Colonic mucosa (tissue), 4 donors: ENCODE results near the gene PHACTR1. TPM values are rescaled to one million over a fixed set of nuclear protein-coding genes. Genes with fewer than 3 reads are reported as not detected.
"Not testable (repeated sequence)": the region's sequence is repeated elsewhere in the genome, so short reads cannot be mapped to it uniquely, and the experiment has no call there.

Experiments used
- DNase-seq: peaks from one replicate; pipeline ENCODE4 v3.0.0-alpha.2; 2020
- H3K27ac ChIP-seq: fragments of 200-600 bp; one replicate; pipeline ENCODE4 v1.8.0; 2021
- H3K27me3 ChIP-seq: fragments of 200-600 bp; one replicate; pipeline ENCODE4 v1.8.0; 2021
- H3K36me3 ChIP-seq: fragments of 200-600 bp; one replicate; pipeline ENCODE4 v1.8.0; 2021
- H3K4me1 ChIP-seq: fragments of 200-600 bp; one replicate; pipeline ENCODE4 v1.8.0; 2021; ENCODE audit warnings: mild to moderate bottlenecking
- H3K4me3 ChIP-seq: fragments of 200-600 bp; one replicate; pipeline ENCODE4 v1.8.0; 2021
- H3K9ac ChIP-seq, 2 donors: one replicate each; pipeline ENCODE4 v1.7.0; 2013; ENCODE audit warnings: control low read depth in 2 of 2, low read depth in 2 of 2, low read length in 2 of 2
- H3K9me3 ChIP-seq: fragments of 200-600 bp; one replicate; pipeline ENCODE4 v1.8.0; 2021
- CTCF ChIP-seq: fragments of 200-600 bp; IDR thresholded peaks from one replicate; pipeline ENCODE4 v1.8.0; 2022; ENCODE audit warnings: antibody characterized with exemption, mild to moderate bottlenecking
- intact Hi-C: fragments of 100-400 bp; cut with DNase I; formaldehyde crosslinking; loops from one replicate; pipeline ENCODE4 v1.14.1; 2022
- total RNA-seq, 2 donors: library from RNA; stranded (reverse); fragmentation: NEBNext Ultra II Directional in 1 of 2; extraction: Animal tissue kit (Norgen Biotek cat#: 25700) in 1 of 2; gene quantifications; one replicate each; pipeline ENCODE4 v1.2.1, GENCODE V29; 2021
- donor health status: healthy.
- donor health status: DM: no; HTN: no; CAD: no.
- donor health status: DM: no; HTN: no; CAD: no.

Gene PHACTR1
- total RNA-seq, 2 donors from 2014 or later, result 1.7 to 2.2 TPM

DNA sequence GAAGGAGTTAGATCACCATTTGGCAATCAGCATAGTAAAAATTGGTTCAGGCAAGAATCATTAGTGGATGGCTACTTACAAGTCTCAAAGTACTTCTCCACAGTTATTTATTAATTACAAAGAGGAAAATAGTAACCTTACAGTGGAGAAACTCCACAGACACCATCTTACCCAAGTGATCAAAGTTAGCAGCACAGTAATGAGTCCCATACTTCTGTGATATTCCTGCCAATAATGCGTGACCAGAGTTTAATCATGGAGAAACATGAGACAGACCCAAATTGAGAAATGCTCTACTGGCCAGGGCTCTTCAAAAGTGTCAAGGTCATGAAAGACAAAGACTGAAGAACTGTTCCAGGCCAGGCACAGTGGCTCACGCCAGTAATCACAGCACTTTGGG, 602.3 kb downstream of the PHACTR1 start:
- TF ChIP-seq CTCF, result no peak
- no peaks in the 10 kb centered on the region for H3K36me3 ChIP-seq
- no peak overlapping the region for H3K27ac ChIP-seq
- H3K9me3 ChIP-seq, result no peaks in the 10 kb centered on the region
- H3K9ac ChIP-seq, result no peak overlapping the region
- H3K4me1 ChIP-seq, result no peaks in the 10 kb centered on the region
- H3K27me3 ChIP-seq, result no peaks in the 10 kb centered on the region
- intact Hi-C loops, result no loop called here
- no peak overlapping the region for H3K4me3 ChIP-seq
- DNase-seq, result no peak

DNA sequence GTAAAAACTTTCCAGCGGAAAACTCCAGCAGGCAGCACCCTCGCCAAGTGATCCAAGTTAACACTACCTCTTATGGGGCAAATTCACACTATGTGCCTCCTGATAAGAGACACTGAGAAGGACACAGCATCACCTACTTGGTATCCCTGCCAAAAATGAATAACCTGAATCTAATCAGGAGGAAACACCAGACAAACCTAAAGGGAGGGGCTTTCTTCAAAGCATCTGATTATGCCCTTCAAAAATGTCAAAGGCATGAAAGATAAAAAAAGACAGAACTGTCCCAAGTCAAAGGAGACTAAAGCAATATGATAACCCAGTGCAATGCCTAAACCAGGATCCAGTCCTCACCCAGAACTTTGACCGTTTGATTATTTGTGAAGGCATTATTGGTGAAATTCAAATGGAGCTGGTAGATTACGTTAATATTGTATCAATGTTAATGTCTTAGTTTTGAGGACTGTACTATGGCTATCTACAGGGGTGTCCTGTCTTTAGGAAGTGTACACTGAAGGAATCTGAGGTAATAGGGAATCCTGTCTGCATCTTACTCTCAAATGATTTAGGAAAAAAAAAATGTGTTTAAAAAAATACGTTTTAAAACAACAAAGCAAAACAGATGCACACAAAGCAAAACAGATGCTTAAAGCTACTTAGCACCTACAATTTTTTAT, 603.5 kb downstream of the PHACTR1 start:
- no peaks in the 10 kb centered on the region for H3K9me3 ChIP-seq
- H3K9ac ChIP-seq, result no peak overlapping the region
- H3K27me3 ChIP-seq, result no peaks in the 10 kb centered on the region
- no peaks in the 10 kb centered on the region for H3K4me1 ChIP-seq
- no peak for TF ChIP-seq CTCF
- no peak overlapping the region for H3K27ac ChIP-seq
- no peak for DNase-seq
- no peak overlapping the region for H3K4me3 ChIP-seq
- intact Hi-C loops, result no loop called here
- no peaks in the 10 kb centered on the region for H3K36me3 ChIP-seq

GRCh38 chr6:13326031-13326586, 609.5 kb downstream of the PHACTR1 start:
- H3K36me3 ChIP-seq, H3K9me3 ChIP-seq, H3K27ac ChIP-seq, intact Hi-C loops, H3K4me3 ChIP-seq, H3K4me1 ChIP-seq, DNase-seq, H3K27me3 ChIP-seq, H3K9ac ChIP-seq: not testable (repeated sequence)

DNA sequence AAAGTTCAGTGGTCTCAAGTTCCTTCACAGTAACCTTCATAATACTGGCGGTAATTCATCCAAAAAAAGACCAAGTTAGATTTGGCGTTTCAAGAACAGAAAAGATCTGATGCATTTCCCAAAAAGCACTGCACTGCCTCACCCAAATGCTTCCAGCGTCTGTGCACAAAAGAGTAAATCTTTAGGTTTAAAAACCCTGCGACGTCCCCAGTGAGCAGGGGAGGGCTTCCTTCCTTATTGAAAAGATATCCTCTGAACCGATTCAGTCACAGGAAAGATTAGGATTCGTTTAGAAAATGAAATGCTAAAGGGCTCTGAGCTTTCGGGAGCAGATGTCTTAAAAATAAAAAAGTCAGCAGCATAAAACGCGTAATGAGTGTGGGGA, 611.1 kb downstream of the PHACTR1 start:
- peak overlapping the region; percentile 89 to 96 for H3K9ac ChIP-seq
- intact Hi-C loops, result no loop called here
- no peaks in the 10 kb centered on the region for H3K4me1 ChIP-seq

DNA sequence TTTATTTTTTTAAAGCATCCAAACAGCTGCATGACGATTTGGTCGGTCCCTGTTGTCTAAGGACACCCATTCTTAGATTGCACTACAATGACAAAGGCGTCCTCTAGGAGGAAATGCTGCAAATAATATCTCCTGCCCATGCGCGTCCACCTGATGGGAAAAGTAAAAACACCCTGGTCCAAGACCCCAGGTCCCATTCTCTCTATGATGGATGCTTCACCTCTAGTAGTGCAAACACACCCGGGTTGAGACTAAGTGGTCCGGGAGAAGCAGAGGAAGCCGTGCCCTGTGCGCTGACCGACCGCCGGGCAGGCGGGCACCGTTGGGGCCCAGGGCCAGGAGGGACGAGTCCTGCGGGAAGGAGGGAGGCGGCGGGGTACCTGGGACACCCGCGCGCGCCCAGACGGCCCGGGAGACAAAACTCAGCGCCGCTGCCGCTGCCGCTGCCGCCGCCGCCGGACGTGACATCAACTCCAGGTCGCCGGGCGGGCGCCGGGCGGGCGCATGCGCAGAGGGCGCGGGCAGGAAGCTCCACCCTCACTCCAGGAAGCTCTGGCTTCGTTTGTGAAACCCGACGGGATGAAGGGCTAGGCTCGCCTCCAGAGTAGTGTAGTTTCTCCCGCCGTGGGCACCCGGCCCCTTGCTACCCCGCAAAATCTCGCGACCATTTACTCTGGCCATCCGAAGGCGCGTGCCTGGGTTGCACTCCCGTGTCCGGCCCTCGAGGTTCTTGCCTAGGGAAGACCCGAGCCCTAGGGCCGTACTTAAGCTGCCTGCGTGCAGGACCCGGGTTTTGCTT, 611.7 kb downstream of the PHACTR1 start, which contains the start of gene TBC1D7:
Gene TBC1D7, minus strand, starts transcription at position 462 of the 799 bp plus-strand sequence. CDS start 1,639 bp downstream, outside the sequence.
- H3K9me3 ChIP-seq, result no peaks in the 10 kb centered on the region
- no peak for TF ChIP-seq CTCF
- intact Hi-C loops, result no loop called here

More for the DNA sequence above, 611.1 kb downstream of the PHACTR1 start:
- no peaks in the 10 kb centered on the region for H3K27me3 ChIP-seq
- DNase-seq, result no peak
- peak overlapping the region; percentile 67 for H3K4me3 ChIP-seq
- H3K9me3 ChIP-seq, result no peaks in the 10 kb centered on the region
- no peaks in the 10 kb centered on the region for H3K36me3 ChIP-seq
- no peak for TF ChIP-seq CTCF
- H3K27ac ChIP-seq, result peak overlapping the region; percentile 91

More for the DNA sequence above, 611.7 kb downstream of the PHACTR1 start, which contains the start of gene TBC1D7:
- no peaks in the 10 kb centered on the region for H3K36me3 ChIP-seq
- peak within 1 kb of the TSS; percentile 67 for H3K4me3 ChIP-seq
- H3K27ac ChIP-seq, result peak within 1 kb of the TSS; percentile 91
- DNase-seq, result peak; percentile 93
- no peaks in the 10 kb centered on the region for H3K27me3 ChIP-seq
- H3K9ac ChIP-seq, result peak within 1 kb of the TSS; percentile 89 to 96
- no peaks in the 10 kb centered on the region for H3K4me1 ChIP-seq
